ENCODE results near the gene PEPD. TPM values are rescaled to one million over a fixed set of nuclear protein-coding genes. Genes with fewer than 3 reads are reported as not detected.

The PEPD gene
- total RNA-seq, 1 experiment from 2014 or later = 84.3 TPM

DNA sequence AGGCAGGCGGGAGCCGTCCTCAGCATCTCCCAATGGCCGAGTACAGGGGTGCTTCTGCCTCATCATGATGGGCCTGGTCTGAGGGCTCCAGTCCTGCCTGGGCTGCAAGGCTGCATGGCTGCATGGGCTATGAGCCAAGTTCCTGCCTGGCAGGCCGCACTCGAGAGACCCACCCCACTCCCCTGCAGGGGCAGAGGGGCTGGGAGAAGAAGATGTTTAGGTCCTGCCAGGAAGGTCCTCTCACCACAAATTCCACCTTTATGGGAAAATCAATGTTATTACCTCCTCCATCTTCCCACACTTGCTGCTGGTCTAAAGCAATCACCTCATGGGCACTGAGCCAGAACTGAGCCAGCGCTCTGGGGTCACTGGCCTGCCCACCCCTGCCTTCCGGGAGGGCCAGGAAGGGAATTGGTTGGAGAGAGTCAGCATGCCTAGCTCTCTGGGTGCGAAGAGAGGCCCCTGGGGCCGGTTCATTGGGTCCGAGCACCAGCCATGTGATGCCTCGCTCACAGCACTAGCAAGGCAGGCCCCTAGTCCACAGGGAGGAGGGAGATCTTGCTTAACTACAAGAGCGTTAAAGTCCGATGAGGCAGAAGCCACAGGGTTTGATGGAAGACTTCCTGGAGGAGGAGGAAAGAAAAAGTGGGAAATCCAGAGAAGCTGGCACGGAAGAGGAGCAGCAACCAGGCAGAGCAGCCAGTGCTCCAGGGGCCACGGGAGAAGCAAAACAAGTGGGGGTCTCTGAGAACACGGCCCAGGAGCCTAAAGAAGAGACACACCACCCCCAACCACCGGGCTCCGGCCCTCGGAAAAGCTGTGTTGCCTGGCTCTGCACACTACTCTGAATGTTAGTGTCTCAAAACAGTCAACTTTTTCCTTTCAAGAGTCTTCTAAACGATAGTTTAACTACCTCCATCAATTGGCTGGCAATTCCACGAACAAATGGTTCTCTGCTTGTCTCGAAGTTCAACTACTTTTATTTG, 84.9 kb downstream of the PEPD start:
- Histone ChIP-seq H3K27me3 (ENCODE audit: control insufficient read depth, insufficient read depth, low read length) (no peaks in the 10 kb centered on the region), H3K36me3 (replicated peaks; ENCODE audit: control insufficient read depth, insufficient read depth, low read length) (no peaks in the 10 kb centered on the region), H3K4me3 (ENCODE audit: insufficient read depth, low read depth, low read length) (no peak overlapping the region)
- DNase-seq = peak; percentile 43

DNA sequence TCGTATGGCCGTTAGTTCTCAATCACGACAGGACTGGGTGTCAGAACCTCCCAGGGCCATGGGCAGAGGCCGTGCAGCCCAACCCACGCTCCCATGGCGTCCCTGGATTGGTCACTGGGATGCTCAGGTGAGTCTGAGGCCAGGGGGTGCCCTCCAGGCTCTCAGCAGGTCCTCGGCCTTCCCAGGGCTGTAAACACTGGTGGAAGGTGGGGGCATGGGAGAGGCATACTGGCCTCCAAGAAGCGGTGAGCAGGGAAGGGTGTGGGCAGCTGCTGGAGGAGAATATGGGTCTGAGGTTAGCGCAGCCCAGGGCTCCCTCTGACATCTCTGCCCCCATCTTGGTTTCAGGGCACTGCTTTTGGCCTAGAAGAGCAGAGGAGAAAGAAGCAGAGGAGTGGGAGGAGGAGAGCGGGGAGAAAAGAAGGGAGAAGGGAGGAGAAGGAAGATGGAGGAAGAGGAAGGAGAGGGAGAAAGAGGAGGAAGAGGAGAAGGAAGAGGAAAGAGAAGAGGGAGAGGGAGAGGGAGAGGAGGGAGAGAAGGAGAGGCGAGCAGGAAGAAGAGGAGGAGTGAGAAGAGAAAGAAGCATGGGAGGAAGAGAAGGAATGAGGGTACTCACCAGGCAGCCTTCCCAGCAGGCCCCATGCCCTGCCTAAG, 85.8 kb downstream of the PEPD start:
- H3K36me3 ChIP-seq (replicated peaks; ENCODE audit: control insufficient read depth, insufficient read depth, low read length) = no peaks in the 10 kb centered on the region
- no peak overlapping the region for H3K4me3 ChIP-seq (ENCODE audit: insufficient read depth, low read depth, low read length)
- no peaks in the 10 kb centered on the region for H3K27me3 ChIP-seq (ENCODE audit: control insufficient read depth, insufficient read depth, low read length)
- DNase-seq = no peak

DNA sequence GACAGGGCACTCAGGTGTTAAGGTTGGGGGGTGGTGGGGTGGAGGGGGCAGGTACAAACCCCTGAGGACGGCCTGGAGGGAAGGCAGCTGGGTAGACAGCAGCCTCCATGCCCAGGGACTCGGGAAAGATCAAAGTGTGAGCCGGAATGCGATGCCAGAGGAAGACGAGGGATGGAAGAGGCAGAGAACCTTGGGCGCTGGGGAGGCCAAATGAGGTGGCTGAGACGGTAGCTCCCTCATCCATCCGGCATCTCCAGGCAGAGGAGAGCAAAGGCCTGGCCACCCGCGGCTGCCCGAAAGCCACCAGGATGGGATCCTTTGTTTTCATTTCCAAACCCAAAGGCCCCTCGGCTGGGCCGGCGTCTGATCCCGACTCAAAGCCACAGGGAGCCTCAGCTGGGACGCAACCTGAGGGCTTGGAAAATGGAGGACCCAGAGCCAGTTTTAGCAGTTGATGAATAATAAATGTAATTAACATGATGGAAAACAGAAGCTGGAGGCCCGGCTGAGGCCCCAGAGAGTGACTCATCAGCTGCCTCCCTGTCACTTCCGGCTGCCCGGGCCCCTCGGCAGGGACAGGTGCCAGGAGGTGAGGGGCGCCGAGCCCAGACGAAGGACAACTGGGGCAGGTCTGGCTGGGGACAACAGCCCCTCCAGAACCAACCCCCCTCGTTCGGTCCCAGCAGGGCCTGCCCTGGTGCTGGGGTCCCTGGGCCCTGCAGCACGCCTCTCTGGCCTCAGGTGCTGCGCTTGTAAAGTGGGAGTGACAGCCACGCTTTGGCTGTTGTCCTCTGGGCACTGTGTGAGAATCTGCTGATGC, 86.5 kb downstream of the PEPD start:
- Histone ChIP-seq H3K4me3 (ENCODE audit: insufficient read depth, low read depth, low read length) (no peak overlapping the region), H3K36me3 (replicated peaks; ENCODE audit: control insufficient read depth, insufficient read depth, low read length) (no peaks in the 10 kb centered on the region), H3K27me3 (ENCODE audit: control insufficient read depth, insufficient read depth, low read length) (no peaks in the 10 kb centered on the region)
- DNase-seq = peak; percentile 78

DNA sequence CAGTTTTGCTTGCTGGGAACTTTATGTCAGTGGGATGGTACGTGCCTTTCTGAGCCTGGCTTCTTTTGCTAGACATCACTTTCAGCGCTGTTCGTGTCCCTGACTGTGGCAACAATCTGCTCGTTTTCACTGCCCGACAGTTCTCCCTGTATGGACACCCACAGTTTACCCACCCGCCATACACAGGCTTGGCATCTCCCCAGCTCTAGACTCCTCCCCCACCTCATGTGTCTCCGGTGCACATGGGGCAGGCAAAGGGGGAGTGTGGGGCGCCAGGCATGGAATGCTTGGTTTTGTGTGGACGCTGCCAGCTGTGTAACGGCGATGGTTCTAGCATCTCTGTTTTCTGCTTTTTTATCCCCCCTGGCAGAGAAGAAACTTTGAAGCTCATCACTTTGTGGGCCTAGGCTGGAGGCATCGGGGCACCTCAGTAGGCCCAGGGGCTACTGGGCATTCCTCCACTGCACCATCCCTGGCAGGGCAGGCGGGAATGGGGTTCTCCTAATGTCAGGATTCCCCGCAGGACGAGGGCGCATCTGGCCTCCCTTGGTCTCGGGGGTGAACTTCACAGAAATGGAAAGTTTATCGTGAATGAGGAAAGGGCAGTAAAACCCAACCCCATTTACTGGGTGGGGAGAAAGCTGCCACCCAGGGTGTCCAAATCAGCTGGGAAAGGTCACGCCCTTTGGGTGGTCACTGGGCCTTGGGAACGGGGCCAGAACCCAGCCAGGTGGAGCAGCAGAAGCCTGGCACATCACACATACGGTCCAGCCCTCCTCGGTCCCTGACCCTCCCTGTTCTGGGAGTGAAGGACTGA, 87.3 kb downstream of the PEPD start:
- H3K36me3 ChIP-seq (replicated peaks; ENCODE audit: control insufficient read depth, insufficient read depth, low read length) = no peaks in the 10 kb centered on the region
- peak; percentile 35 for DNase-seq
- H3K27me3 ChIP-seq (ENCODE audit: control insufficient read depth, insufficient read depth, low read length) = no peaks in the 10 kb centered on the region
- H3K4me3 ChIP-seq (ENCODE audit: insufficient read depth, low read depth, low read length) = no peak overlapping the region

DNA sequence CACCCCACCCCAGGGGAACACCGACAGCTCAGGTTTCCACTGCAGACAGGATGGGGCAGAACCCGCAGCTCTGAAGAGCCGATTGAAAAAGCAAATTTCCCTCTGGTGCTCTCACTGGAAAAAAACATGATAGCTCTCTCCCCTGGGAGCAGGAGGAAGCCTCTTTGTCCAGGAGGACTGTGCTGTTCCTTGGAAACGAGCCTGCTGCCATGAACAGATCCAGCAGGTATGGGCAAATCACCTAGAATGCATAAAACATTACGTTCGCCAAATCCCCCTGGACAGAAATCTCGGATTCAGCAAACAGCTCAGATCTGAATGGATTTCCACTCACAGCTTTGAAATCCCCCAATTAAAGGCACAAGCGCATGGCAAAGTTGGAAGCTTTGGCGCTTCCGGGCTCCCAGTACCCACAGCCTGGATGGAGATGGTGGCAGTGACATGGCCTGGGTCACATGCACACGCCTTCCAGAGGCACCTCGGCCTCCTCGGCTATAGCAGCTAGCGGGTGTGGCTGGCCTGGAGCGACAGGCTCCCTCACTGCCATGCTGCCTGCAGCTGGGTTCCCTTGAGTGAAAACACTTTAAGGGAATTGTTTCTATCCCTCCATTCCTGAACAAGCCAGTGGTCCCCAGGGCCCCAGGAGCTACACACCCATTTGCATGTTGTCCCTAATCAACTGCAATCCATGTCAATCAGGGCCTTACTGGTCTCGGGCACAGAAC, 89.0 kb downstream of the PEPD start:
- Histone ChIP-seq H3K4me3 (ENCODE audit: insufficient read depth, low read depth, low read length) (no peak overlapping the region), H3K36me3 (replicated peaks; ENCODE audit: control insufficient read depth, insufficient read depth, low read length) (no peaks in the 10 kb centered on the region), H3K27me3 (ENCODE audit: control insufficient read depth, insufficient read depth, low read length) (no peaks in the 10 kb centered on the region)
- peak; percentile 35 for DNase-seq

DNA sequence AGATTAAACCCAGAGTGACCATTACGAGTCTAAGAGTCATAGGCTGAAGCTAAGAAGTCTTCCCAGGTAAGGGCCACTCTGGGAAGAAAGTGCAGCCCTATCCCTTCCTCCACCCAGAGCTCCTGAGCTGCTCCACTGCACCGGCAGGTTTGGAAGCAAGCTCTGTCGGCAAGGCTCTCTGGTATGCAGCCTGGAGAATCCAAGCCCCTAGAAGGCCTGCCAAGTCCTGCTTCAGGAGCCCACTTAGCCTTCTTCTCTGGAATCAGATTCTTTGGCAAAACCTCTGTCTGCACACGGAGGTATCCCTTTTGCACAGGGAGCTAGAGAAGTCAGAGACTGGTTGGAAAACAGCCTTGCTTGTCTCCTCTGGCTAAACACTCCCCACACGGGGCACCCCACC, 89.6 kb downstream of the PEPD start:
- peak; percentile 54 for DNase-seq
- H3K27me3 ChIP-seq (ENCODE audit: control insufficient read depth, insufficient read depth, low read length) = no peaks in the 10 kb centered on the region
- H3K4me3 ChIP-seq (ENCODE audit: insufficient read depth, low read depth, low read length) = no peak overlapping the region
- H3K36me3 ChIP-seq (replicated peaks; ENCODE audit: control insufficient read depth, insufficient read depth, low read length) = no peaks in the 10 kb centered on the region

DNA sequence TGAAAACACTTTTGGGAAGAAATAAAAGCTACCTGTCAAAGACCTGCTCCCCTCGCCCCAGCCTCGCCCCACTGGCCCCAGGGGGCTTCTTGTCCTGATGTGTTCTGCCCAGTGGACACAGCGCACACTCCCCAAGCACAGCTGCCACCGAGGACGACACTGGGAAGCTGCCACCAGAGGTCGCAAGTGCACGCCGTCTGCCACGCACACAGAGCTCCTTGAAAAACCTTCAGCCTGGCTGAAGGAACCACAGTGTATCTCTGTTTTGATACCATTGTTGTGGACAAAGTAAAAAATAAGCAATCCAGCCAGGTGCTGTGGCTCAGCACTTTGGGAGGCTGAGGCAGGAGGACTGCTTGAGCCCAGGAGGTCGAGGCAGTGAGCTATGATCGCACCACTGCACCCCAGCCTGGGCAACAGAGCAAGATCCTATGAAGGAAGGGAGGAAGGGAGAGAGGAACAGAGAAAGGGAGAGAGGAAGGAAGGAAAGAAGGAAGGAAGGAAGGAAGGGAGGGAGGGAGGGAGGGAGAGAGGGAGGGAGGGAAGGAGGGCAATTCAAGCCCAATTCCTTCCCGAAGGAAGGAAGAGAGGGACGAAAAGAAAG, 90.8 kb downstream of the PEPD start:
- Histone ChIP-seq H3K4me3 (ENCODE audit: insufficient read depth, low read depth, low read length) (no peak overlapping the region), H3K27me3 (ENCODE audit: control insufficient read depth, insufficient read depth, low read length) (no peaks in the 10 kb centered on the region), H3K36me3 (replicated peaks; ENCODE audit: control insufficient read depth, insufficient read depth, low read length) (no peaks in the 10 kb centered on the region)
- DNase-seq = peak; percentile 89

DNA sequence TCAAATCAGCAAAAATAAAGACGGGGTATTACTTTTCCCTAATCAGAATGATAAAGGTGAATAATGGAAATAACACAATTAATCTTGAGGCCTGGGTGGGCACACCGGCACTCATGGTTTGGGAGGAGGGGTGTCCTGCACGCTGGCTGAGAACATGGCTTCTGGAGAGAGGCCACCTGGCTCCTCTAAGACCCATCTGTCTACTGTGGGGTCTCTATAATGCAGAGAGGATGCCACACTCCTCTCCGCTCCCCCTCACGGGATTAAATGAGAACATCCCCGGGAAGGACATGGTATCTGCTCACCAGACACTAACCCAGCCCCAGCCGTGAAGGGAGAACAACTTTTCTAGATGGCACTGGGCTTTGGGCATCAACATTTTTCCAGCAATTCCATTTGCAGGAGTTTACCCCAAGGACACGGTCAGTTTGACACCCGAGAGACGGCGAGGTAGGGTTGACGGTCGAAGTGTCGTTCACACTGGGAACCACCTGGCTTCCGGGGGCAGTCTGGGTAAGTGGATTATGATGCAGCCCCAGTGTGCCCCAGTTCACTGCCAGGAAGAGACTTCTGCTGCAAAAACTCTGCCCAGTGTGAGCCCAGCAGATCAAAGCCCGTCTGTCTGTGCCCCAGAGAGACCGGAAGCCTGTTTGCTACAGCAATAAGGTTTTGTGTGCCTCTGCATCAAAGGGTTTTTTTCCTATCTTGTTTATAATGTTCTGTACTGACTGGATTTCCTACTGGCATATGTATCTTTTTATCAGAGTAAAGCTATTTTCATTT, 91.5 kb downstream of the PEPD start:
- DNase-seq = peak; percentile 19
- Histone ChIP-seq H3K4me3 (ENCODE audit: insufficient read depth, low read depth, low read length) (no peak overlapping the region), H3K27me3 (ENCODE audit: control insufficient read depth, insufficient read depth, low read length) (no peaks in the 10 kb centered on the region), H3K36me3 (replicated peaks; ENCODE audit: control insufficient read depth, insufficient read depth, low read length) (no peaks in the 10 kb centered on the region)

DNA sequence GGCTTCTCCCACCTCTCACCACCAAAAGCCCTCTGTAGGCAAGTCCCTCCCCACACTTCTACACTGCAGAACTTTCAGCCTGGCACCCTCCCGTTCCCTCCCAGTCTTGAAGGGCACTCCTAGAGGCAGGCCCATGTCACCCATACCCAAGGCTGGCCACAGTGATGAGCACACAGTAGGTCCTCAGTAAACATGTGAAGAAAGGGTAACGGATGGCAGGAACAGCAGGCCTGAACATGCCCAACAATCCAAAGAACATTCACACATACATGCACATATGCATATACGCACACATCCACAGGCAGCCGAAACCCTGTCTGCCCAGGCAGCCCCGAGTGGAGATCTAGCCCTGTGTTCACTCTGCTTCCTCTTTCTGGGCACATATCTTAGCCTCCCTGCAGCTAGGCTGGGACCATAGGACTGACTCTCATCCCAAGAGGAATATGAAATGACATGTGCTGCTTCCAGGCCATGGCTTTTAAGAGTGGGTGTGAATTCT, 92.9 kb downstream of the PEPD start:
- Histone ChIP-seq H3K36me3 (replicated peaks; ENCODE audit: control insufficient read depth, insufficient read depth, low read length) (no peaks in the 10 kb centered on the region), H3K4me3 (ENCODE audit: insufficient read depth, low read depth, low read length) (no peak overlapping the region), H3K27me3 (ENCODE audit: control insufficient read depth, insufficient read depth, low read length) (no peaks in the 10 kb centered on the region)
- no peak for DNase-seq

DNA sequence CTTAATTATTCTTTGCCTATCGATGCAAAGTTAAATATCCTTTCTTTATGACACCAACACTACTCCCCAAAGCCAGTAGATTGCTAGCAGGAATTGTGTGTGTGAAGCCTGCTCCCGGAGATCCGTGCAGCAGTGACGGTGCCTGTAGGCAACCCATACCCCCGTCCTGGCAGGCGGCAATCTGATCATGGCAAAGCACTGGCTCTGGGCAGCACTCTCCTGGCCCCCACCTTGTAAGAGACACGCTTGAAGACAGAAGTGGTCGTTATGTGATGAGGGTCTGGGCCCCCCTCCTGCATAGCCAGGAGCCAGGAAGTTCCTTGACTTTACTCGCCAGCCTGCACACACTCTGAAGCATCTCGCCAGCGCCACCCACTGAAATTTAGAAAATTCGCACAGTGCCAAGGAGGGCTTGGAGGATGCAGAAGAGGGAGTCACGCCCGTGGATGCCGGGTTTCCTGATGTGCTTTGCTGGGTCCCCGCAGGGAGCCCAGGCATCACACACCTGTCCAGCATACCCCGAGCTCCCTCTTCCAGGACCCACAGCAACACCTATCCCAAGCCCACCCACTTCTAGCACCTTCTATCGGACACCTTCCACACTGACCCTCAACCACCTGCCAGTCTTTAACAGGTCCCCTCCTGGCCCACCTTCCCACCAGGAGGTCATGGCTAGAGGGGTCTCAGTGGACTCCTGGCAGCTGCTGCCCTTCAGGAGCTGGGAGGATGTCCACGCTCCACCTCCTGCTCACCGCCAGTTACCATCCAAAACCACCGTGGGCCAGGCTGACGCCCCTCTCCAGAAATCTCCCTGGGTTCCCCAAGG, 93.6 kb downstream of the PEPD start:
- no peak for DNase-seq
- no peaks in the 10 kb centered on the region for H3K36me3 ChIP-seq (replicated peaks; ENCODE audit: control insufficient read depth, insufficient read depth, low read length)
- no peaks in the 10 kb centered on the region for H3K27me3 ChIP-seq (ENCODE audit: control insufficient read depth, insufficient read depth, low read length)
- no peak overlapping the region for H3K4me3 ChIP-seq (ENCODE audit: insufficient read depth, low read depth, low read length)

DNA sequence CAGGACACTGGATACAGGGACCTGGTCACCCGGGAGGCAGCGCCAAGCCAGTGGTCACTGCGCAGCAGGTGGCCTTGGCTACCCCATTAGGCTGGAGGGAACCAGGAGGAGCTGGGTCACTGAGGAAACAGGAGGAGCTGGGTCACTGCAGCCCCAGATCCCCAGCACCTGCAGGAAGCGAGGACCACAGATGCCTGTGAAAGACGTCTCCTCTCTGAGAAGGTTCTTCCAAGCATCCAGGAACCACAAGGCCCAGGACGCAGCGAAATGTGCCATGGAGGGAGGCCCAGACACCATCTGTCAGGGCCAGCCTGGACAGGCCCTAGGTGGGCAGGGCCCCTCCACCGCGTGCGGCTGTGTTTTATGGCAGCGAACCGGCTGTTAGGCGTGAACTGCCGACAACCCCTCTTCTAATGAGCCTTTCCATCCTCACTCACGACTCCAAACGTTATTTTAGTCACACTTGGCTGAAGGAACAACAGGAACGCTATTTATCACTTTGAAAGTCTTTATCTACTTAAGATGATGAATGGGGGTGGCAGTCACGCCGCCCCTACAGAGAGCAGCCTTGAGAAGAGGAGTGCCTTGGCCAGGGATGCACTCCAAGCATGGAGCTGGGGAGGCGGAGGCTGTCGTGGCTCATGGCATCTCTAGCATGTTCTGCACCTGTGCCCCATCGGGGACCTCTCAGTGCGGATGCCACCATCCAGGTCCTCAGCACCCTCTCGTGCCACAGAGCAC, 94.8 kb downstream of the PEPD start:
- no peaks in the 10 kb centered on the region for H3K27me3 ChIP-seq (ENCODE audit: control insufficient read depth, insufficient read depth, low read length)
- H3K36me3 ChIP-seq (replicated peaks; ENCODE audit: control insufficient read depth, insufficient read depth, low read length) = no peaks in the 10 kb centered on the region
- no peak overlapping the region for H3K4me3 ChIP-seq (ENCODE audit: insufficient read depth, low read depth, low read length)
- no peak for DNase-seq

Measured in H7 (cell line).